HG03196 (cell line): Measurements from ENCODE around the gene FCN2.

Experiments used
- ATAC-seq: cut with Tn5 transposase; IDR thresholded peaks from one replicate; pipeline ENCODE4 v1.9.1; 2021; ENCODE audit not compliant: unreplicated experiment

The FCN2 gene

DNA sequence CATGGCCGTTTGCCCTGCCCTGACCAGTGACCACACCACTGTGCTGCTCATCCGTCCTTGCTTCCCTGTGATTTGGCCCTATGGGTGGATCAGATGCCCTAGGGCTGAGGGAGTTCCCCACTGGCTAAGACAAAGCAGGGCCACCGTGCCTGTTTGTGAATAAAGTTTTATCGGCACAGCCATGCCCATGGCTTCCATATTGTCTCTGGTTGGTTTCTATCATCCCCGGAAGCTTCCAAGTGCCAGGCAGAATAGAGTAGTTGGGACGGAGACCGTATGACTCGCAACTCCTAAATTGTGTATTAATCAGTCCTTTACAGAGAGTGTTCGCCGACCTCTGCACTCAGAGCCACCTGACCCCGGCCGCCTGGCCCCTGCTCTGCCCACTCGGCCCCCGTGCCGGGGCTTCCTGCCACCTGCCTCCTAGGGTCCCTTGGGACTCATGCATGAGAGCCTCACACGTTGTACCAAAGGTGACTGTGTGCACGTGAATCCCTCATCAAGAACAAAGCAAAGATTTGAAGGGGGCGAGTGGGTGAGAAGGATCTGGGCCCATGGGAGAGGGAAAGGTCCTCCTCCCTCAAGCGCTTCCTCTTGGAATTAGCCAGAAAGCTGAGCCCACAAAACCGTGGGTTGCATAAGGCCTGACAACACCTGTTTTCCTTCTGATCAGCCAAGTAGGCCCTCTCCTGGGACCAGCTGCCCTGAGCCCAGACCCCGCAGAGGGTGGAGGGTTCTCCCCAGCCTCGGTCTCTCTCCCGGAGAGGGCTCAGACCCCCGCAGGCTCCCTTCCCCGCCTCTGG lies 11.7 kb upstream of the FCN2 start:
- no peak for ATAC-seq

GRCh38 chr9:134869554-134870300 lies 10.9 kb upstream of the FCN2 start:
- no peak for ATAC-seq

- no peak for ATAC-seq
Measured at GRCh38 chr9:134870301-134870694, 10.3 kb upstream of the FCN2 start.

- no peak for ATAC-seq
Measured at GRCh38 chr9:134870746-134871662, 9.6 kb upstream of the FCN2 start.

DNA sequence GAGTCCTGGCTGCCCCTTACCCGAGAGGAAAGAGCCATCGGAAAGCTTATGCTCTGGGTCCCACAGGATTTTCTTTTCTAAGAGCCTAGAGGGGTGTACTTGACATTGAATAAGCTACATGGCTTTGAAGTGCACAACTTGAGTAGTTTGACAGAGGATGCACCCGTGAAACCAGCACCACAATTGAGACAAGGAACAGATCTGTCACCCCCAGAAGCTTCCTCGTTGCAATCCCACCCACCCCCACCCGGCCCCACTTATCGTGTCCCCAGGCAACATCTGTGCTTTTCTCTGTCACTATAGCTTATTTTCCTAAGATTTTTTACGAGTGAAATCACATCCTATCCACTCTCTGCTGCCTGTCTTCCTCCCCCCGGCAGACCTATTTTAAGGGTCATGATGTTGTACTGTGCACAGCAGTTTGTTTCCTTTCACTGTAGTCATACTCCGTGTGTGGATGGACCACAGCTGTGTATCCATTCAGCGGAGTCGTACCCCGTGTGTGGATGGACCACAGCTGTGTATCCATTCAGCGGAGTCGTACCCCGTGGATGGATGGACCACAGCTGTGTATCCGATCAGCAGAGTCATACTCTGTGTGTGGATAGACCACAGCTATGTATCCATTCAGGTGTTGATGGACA lies 8.8 kb upstream of the FCN2 start:
- no peak for ATAC-seq

DNA sequence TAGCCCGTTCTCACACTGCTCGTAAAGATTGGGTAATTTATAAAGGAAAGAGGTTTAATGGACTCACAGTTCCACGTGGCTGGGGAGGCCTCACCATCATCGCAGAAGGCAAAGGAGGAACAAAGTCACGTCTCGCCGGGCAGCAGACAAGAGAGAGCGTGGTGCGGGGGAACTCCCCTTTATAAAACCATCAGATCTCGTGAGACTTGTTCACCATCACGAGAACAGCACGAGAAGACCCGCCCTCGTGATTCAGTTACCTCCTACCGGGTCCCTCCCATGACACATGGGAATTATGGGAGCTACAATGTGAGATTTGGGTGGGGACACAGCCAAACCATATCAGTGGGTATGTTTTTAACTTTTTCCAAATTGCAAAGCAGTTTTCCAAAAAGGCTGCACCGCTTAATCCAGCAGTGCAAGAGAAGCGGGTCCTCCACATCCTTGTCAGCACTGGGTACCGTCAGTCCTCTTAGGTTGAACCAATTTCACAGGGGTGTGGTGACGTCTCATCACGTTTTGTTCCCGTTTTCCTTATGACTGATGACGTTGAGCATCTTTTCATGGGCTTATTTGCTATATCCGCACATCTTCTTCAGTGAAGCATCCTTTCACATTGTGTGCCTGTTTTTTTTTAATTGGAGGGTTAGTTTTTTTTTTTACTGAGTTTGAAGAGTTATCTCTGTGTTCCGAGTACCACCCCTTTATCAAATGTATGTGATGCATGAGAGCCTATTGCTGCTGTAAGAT lies 8.0 kb upstream of the FCN2 start:
- no peak for ATAC-seq

GRCh38 chr9:134875371-134875770 lies 5.2 kb upstream of the FCN2 start:
- ATAC-seq = no peak

DNA sequence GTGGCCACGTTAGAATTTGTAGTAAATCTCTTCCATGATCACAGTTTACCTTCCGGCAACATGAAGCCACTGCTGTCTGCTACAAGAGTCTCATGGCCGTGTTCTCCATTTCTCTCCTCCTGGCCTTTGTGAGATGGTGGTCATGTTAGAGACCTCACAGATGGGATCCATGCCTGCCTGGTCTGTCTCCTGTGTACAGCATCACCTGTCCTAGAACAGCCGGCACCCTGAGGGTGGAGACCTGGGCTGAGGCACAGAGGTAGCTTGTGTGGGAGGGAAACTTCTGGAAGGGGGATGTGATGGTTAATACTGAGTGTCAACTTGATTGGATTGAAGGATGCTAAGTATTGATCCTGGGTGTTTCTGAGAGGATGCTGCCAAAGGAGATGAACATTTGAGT lies 3.1 kb upstream of the FCN2 start:
- no peak for ATAC-seq

GRCh38 chr9:134879664-134880483 lies 736 bp upstream of the FCN2 start:
- ATAC-seq = no peak

DNA sequence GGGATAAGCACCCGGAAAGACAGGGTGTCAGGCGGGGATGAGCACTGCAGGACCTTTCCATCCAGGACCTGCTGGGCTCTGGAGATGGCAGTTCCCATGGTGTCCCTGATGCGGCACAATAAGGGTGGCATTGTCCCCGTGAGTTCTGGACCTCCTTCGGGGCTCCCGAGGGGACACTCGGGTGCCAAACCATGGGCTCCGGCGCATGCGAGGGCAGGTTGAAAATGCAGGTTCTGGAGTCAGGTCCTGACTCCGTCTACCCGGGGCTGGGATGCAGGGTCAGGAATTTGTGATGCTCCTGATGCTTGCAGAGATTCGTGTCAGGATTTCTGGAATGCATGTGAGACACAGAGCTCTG lies 682 bp downstream of the FCN2 start:
- no peak for ATAC-seq

DNA sequence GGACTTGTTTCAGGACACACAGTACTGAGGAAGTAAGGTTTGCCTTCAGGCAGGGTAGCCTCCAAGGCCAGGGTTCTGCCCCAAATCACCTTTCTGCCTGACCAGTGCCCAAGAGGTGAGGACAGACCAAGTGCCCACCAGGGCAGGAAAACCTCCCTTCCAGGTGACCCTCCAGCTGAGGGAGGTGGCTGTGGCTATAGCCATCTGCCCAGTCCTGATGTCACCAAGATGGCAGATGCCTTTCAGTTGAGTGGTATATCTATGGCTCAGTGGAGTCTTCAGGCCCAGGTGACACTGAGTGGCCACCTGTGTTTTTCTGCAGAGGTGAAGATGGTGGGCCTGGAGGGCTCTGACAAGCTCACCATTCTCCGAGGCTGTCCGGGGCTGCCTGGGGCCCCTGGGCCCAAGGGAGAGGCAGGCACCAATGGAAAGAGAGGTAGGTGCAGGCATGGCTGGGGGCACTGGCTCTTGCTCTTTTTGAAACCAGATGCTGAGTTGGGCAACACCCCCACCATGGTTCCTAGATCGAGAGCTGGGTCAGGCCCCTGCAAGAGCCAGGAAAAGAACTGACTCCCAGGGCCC lies 1.7 kb downstream of the FCN2 start:
- ATAC-seq = no peak

DNA sequence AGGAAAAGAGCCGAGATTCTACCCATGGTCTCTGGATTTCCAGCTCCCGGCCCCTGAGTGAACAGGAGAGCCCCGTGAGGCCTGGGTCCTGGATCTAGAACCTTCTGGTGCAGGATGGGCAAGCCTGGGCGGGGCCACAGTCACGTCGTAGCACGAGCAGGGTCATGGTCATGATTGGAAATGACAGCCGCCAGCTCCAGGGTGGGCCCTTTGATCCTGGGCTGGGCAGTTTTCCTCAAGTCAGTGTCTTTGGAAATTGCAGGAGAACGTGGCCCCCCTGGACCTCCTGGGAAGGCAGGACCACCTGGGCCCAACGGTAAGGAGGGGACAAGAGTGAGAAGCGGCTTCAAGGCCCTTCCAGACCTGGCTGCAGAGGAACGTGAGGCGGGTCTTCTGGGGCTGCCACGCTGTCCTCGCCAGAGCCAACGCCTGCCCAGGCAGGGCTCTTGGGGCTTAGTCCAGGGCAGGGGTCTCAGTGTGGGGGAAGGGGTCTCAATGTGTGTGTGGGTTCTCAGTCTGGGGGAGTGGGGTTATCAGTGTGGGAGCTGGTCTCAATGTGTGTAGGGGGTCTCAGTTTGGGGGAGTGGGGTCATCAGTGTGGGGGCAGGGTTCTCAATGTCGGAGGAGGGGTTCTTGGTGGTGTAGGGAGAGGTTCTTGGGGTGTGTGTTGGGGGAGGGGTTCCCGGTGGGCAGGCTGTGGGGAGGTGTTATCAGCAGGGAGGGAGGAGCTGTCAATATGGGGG lies 2.6 kb downstream of the FCN2 start:
- no peak for ATAC-seq

GRCh38 chr9:134884492-134884891 lies 3.9 kb downstream of the FCN2 start:
- ATAC-seq = no peak

DNA sequence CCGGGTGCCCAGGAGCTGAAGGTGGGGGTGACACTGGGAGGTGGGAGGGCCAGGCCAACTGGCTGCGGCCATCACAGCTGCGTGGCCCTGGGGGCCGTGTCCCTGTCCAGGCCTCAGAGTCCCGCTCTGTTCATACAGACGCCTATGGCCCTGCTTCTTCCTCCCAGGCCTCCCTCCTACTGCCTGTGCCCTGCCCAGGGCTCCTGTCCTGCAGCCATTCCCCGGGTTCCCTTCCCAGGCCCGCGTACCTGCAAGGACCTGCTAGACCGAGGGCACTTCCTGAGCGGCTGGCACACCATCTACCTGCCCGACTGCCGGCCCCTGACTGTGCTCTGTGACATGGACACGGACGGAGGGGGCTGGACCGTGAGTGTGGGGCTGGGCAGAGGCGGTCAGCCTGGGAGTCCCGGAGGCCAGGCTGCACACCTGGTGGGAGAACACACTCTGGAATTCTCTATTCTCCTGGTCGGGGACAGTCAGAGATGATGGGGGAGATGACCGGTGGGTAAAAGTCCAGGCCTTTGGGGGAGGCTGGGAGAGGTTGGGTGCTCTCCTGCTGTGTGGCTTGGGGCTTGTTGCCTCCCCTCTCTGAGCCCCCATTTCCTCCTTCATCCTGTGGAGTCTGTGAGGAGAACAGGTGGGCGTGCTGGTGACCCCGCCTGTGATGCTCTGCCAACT lies 4.5 kb downstream of the FCN2 start:
- ATAC-seq = no peak

- no peak for ATAC-seq
Measured at GRCh38 chr9:134885679-134886412, 5.2 kb downstream of the FCN2 start.

- no peak for ATAC-seq
Measured at GRCh38 chr9:134886413-134886913, 5.9 kb downstream of the FCN2 start.

- ATAC-seq = no peak
Measured at GRCh38 chr9:134887219-134887618, 6.6 kb downstream of the FCN2 start.
